ENCODE results near the gene TBC1D14.

TBC1D14 gene

GRCh38 chr4:7025040-7025602, 115.5 kb downstream of the TBC1D14 start:
- ChIA-PET CTCF (interaction anchor here (1.2 kb wide), 1 partner anchor 12 kb away, joined by 4 read pairs; no protein-coding TSS in a partner anchor), POLR2A (no interaction called here)
- TF ChIP-seq, protein P1, sequence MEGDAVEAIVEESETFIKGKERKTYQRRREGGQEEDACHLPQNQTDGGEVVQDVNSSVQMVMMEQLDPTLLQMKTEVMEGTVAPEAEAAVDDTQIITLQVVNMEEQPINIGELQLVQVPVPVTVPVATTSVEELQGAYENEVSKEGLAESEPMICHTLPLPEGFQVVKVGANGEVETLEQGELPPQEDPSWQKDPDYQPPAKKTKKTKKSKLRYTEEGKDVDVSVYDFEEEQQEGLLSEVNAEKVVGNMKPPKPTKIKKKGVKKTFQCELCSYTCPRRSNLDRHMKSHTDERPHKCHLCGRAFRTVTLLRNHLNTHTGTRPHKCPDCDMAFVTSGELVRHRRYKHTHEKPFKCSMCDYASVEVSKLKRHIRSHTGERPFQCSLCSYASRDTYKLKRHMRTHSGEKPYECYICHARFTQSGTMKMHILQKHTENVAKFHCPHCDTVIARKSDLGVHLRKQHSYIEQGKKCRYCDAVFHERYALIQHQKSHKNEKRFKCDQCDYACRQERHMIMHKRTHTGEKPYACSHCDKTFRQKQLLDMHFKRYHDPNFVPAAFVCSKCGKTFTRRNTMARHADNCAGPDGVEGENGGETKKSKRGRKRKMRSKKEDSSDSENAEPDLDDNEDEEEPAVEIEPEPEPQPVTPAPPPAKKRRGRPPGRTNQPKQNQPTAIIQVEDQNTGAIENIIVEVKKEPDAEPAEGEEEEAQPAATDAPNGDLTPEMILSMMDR (IDR thresholded peaks at IDR 0.05; ENCODE audit: control extremely low read depth, extremely low read depth, low read depth, missing control alignments): no peak
- DNase-seq (ENCODE audit: extremely low spot score): no peak

DNA sequence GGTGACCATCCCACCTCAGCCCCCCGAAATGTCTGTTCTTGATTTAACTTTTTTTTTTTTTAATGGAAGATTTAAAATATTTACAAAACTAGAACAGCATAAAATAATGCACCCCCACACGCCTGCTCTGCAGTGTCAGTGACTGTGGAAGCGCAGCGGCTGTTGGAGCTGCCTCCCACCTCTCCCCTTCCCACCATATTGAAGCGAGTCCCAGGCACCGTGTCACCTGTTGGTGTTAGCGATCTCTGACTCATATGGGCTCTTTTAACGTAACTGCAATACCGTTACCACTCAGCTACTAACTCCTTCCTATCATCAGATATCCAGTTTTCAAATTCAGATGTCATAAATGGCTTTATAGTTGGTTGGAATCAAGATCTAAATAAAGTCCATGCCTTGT, 116.5 kb downstream of the TBC1D14 start:
- POLR2A ChIA-PET: no interaction called here
- no peak for DNase-seq (ENCODE audit: extremely low spot score)
- TF ChIP-seq, protein P1 (IDR thresholded peaks at IDR 0.05; ENCODE audit: control extremely low read depth, extremely low read depth, low read depth, missing control alignments): no peak
- CTCF ChIA-PET: interaction anchor here (0.7 kb wide), 1 partner anchor 154 kb away, joined by 3 read pairs; no protein-coding TSS in a partner anchor

DNA sequence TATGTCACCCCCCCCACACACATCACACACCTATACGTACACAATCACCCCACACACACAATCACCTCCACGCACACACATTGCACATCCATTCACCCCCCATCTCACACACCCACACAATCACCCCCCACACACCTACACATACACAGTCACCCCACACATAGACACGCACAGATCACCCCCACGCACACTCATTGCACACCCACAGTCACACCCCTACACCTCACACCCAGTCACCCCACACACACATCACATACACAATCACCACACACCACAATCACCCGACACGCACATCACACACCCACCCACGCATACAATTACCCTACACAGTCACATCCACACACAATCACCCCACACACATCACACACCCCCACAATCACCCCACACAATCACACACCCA, 117.7 kb downstream of the TBC1D14 start:
- TF ChIP-seq, protein P1 (IDR thresholded peaks at IDR 0.05; ENCODE audit: control extremely low read depth, extremely low read depth, low read depth, missing control alignments): no peak
- no peak for DNase-seq (ENCODE audit: extremely low spot score)
- CTCF ChIA-PET: no interaction called here
- POLR2A ChIA-PET: no interaction called here

GRCh38 chr4:7027913-7028312, 118.3 kb downstream of the TBC1D14 start:
- CTCF ChIA-PET: no interaction called here
- TF ChIP-seq, protein P1 (IDR thresholded peaks at IDR 0.05; ENCODE audit: control extremely low read depth, extremely low read depth, low read depth, missing control alignments): no peak
- no peak for DNase-seq (ENCODE audit: extremely low spot score)
- POLR2A ChIA-PET: no interaction called here

DNA sequence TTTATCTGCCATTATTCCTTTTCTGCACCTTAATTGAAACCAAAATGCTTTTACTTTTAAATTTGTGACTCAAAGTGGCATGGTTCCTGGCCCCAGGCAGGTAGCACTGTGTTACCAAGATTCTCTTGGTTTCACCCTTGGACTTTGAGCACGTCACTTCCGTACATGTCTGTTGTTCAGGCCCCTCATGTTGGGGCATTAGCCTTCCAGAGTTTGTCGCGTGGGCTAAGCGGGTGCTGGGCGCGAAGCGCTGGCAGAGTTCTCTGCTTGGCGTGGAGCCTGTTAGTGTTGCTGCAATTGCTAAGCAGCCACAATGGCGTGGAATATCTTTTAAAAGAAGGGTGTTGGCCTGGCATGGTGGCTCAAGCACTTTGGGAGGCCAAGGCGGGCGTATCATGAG, 119.6 kb downstream of the TBC1D14 start:
- POLR2A ChIA-PET: no interaction called here
- TF ChIP-seq, protein P1 (IDR thresholded peaks at IDR 0.05; ENCODE audit: control extremely low read depth, extremely low read depth, low read depth, missing control alignments): no peak

GRCh38 chr4:7029921-7030320, 120.3 kb downstream of the TBC1D14 start:
- no peak for DNase-seq (ENCODE audit: extremely low spot score)
- TF ChIP-seq, protein P1 (IDR thresholded peaks at IDR 0.05; ENCODE audit: control extremely low read depth, extremely low read depth, low read depth, missing control alignments): no peak
- ChIA-PET CTCF (interaction anchor here (1.3 to 2.5 kb wide), 2 partner anchors 13 kb away, joined by 8 to 16 read pairs; partner anchors contain the start of gene TADA2B), POLR2A (no interaction called here)

More for the DNA sequence above, 119.6 kb downstream of the TBC1D14 start:
- DNase-seq (ENCODE audit: extremely low spot score): no peak
- CTCF ChIA-PET: interaction anchor here (1.3 kb wide), 1 partner anchor 14 kb away, joined by 8 read pairs; the partner anchor contains the start of gene TADA2B

Data from GM10248 (cell line).